GM21515 (cell line): ENCODE data around the gene KIAA1549.

Experiments used
- ATAC-seq: cut with Tn5 transposase; IDR thresholded peaks from one replicate; pipeline ENCODE4 v1.9.1; 2021; ENCODE audit not compliant: unreplicated experiment

KIAA1549 gene

DNA sequence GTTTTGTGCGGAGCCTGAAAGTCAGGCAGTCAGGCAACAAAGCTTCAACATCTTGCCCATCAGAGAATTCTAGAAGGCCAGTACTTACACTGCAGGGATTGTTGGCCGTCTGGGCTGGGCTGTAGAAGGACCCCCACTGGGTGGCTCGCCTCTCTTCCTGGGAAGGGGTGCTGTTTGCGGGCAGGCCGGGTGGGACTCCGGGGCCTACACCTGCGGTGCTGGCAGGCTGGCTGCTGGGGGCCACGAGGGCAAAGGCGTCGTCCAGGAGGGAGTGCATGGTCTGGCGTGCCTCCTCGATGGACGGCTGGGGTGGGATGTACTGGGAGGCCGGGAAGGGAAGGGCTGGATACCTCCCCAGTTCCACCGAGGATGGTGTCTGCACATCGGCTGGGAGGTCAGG is 120.1 kb downstream of the KIAA1549 start:
- no peak for ATAC-seq

DNA sequence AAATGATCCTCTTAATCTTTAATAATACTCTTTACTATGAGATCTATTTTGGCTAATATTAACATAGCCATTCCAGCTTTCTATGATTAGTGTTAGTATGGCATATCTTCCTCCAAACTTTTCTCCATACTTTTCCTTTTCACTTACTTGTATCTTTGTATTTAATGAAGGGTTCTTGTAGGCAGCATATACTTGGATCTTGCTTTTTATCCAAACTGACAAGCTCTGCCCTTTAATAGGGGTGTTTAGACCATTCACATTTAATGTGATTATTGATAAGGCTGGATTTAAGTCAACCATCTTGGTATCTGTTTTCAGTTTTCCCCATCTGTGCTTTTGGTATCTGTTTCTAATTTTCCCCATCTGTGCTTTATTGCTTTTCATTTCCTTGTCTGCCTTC is 123.5 kb downstream of the KIAA1549 start:
- ATAC-seq: no peak

DNA sequence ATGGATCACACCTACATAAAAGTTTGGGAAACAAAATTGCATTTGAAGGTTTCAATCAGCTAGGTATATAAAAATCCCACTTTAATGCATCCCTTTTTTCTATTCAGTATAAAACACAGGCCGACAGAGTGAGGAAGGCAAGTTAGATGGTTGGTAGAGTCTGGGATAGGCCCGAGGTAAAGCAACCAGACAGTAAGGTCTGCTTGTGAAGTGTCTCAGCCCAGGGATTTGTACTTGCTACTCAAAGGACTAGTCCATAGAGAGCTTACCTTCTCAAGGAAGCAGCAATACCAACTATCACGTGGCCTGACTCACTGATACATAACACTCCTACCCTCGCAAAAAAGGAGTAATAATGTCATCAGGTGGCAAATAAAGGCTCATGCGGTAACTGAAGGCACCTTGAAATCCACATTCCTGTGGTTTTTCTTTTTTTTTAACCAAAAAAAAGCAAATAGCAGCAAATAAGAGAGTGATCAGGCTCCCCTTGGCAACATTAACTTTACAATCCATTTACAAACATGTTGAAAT is 127.0 kb downstream of the KIAA1549 start:
- no peak for ATAC-seq

DNA sequence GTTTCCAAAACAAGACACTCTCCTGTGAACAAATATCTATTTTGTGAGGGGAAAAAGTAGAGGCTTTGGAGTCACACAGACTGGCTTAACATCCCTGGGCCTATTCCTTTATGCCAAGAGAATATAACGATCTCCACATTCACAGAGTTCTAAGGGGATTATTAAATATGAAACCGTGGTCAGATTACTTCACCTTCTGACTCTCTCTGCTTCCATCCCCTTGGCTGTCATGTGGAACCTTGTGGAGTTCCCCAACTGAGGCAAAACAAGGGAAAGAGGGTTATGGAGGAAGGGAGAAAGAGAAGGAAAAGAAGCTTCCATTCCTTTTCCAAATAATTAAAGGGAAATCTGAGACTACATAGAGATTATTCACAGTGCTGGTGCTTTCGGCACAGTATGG is 127.7 kb downstream of the KIAA1549 start:
- no peak for ATAC-seq

DNA sequence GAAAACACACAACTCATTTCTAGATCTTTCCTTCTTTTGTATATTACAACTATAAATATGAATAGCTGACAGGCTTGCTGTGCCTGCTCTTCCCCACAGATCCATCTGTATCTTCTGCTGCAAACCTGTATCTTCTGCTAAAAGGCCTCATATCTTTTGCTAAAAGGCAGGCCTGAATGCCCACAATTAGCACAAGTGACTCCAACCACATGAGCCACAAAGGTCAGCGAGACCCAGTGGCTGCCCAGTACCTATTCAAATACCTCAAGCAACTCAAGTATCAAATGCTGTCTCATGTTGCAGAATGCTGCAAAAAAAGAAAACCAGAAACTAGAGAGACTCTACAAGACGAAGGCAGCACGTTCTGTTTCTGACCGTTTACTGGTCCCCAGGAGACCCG is 128.7 kb downstream of the KIAA1549 start:
- no peak for ATAC-seq

DNA sequence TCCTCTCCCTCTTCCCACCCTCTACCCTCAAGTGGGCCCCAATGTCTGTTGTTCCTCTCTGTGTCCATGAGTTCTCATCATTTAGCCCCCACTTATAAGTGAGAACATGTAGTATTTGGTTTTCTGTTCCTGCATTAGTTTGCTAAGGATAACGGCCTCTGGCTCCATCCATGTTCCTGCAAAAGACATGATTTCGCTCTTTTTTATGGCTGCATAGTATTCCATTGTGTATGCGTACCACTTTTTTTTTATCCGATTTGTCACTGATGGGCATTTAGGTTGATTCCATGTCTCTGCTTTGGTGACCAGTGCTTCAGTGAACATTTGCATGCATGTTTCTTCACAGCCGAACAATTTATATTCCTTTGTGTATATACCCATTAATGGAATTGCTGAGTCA is 131.5 kb downstream of the KIAA1549 start:
- ATAC-seq: no peak

DNA sequence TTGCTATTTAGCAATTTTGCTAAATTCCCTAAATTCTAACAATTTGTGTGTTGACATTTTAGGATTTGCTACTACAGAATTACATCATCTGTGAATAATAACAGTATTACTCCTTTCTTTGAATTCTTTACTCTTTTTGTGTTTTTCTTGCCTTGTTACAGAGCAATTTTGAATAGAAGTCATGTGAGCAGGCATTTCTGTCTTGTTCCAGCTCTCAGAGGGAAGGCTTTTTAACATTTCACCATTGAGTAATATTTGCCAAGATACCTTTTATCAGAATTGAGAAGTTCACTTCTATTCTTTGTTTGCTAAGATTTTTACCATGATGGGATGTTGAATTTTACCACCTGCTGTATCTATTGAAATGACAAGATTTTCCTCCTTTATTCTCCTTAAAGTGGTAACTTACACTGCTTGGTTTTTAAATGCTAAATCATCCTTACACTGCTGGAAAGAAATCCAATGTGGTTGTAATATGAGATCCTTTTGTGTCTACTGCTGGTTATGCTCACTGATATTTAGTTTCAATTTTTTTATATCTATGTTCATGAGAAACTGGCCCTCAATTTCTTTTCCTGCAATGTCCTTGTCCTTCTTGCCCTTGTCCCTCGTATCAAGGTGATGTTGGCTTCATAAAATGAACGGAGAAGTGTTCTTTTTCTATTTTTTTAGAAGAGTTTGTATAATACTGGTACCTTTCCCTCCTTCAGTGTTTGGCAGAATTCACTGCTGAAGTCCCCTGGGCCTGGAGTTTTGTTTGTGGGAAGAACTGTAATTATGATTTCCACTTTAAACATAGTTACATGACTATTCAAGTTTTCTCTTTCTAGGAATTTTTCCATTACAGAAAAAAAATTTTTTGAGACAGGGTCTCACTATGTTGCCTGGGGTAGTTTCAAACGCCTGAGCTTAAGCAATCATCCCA is 132.9 kb downstream of the KIAA1549 start:
- no peak for ATAC-seq

DNA sequence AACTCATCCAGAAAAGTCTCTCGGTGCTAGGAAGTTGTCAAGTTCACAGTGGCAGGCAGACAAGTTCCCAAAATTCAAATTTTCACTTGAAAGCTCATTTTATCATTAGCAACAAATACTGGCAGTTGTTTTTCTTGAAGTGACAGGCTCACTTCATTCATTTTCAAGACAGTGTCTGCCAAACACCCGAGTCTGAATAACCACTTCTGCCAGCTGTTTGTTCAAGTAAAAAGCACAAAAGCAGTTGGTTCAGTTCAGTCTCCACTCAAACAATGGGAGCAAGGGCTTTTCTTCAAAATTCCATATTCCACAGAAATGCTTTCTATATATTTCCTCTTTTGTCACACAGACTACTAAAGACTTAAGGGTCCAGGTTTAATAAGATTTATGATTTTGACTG is 135.5 kb downstream of the KIAA1549 start:
- no peak for ATAC-seq

DNA sequence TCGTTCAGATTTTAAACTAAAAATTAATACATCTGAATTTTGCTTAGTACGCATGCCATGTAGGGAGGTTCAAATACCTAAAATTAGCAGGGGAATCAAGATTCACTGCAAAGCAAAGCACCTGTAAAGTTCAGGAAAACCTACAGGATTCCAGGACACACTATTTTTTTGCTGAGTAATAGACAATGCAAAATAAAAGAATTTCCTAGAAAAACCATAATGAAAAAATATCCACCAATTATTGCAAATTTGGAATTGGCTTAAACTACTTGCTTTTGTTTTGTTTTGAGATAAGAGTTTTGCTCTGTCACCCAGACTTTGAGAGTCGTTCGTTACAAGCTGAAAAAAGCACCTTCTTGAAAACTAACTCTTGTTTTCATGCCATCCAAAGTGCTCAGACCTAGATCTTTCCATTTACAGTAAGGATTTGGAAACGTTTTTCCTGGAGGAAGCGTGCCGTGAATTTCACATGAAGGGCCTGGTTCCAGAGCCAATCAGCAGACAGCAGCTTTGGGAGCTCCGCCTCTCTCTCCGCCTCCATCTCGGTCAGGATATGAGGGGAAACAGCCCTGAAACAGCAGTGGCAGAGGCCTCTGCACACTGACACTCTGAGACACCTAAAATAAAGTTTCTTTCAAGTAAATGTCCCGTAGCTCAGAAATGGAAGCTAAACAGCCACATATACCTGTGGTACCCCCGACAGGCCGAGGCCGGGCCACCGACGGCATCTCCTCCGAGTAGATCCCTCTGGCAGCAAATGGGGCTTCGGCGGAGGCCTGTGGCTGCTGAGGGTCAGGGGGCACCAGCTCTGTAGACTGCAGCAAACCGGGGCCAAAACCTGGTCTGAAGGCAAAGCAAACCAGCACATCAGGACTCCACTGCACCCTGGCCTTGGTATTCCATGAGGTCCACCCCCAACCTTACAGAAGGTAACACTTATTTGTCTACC is 137.3 kb downstream of the KIAA1549 start:
- no peak for ATAC-seq

DNA sequence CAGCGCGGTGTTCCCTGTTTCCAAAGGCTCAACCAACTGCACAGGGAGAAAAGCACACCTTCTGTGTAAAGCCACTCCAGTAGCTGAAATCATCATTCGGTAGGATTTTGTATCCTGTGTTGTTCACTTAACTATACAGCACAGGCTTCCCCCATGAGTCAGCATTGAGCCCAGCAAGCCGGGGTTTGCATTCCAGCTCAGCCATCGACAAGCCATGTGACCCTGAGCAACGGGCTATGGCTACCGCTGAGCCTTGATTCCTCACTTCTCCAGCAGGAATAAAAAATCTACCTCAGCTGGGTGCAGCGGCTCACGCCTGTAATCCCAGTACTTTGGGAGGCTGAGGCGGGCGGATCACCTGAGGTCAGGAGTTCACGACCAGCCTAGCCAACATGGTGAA is 139.1 kb downstream of the KIAA1549 start:
- ATAC-seq: no peak

DNA sequence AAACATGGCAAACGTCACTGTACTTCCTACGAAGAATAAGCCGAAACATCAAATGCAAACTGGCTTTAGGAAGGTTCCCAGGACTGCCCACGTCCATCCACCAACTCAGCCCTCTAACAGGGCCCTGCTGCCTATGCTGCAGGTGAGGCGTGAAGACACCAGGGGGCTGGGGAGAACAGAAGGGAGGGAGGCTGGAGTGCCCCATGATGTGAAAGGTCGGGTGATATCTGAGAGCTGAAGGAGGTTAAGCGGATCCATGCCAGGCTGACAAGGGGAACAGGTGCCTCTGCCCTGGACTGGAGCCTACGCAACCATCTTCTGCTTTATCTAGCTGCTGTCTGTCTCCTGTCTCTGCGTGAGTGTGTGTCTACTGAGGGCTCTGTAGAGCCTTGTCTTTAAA is 143.0 kb downstream of the KIAA1549 start:
- no peak for ATAC-seq

DNA sequence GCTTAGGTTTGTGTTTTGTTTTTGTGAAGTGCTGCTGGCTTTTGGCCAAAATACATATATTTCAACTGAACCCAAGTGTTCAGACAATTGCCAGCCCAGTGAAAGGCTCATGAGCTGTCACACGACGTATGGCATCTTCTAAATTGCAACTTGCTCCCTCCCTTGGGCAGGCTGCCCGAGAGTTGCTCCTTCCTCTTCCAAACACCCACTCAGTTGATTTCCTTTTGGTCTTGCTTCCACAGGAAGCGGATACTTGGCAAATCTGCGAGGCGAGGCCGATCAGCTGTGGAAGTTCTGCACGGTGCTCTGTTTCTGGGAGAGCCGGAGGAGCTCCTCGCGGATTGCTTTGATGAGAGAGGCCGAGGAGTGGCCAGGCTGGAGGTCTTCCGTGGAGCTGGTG is 143.6 kb downstream of the KIAA1549 start:
- ATAC-seq: no peak

DNA sequence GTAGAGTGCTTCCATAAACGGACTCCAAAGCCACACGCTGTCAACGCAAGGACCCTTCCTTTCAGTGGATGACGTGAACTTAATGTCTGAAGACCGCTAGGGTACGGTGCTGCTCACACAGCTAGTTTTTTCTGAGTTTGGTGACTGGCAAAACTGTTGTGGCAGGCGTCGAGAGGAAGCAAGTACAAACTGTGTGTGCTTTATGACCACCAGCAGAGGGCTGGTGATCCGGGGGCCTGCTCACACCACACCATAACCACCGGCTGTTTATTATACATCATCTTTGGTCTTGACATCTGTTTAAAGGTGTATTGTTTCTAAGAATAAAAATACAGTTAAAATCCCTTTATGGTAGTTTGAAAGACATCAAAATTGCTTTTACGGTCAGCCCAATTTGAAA is 146.1 kb downstream of the KIAA1549 start:
- ATAC-seq: no peak

DNA sequence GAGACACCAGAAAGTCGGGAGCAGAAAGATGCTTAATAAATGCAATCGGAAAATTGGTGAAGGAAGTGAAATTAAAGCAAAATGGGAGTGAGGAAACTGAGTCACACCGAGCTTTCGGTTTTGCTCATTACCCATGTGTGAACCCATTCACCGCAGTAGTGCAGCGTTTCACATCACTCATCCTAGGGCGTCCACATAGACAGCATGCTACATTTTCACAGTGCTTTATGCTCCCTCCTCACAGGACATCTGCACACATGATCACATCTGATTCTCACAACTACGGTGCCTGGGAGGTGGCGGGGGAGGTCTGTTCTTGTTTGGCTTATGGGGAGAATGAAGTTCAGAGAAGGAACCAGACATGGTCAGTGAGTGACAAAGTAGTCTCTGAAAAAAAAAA is 146.6 kb downstream of the KIAA1549 start:
- ATAC-seq: no peak

DNA sequence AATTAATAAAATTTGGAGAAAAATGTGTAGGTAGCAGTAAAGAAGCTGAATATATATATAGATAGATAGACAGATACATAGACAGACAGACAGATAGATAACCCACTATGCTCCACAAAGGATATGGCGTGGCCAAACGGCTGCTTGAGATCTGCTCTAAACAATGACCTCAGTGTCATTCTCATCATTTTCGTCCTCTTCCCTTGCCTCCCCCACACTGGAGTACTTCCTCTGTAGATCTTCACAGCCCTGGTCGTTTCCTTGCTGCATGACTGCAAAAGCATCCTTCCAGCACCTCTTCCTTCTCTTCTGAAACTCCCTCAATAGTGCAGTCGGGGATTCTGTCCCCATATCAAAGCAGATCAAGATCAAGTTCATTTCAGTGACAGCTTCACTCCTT is 147.6 kb downstream of the KIAA1549 start:
- ATAC-seq: no peak

DNA sequence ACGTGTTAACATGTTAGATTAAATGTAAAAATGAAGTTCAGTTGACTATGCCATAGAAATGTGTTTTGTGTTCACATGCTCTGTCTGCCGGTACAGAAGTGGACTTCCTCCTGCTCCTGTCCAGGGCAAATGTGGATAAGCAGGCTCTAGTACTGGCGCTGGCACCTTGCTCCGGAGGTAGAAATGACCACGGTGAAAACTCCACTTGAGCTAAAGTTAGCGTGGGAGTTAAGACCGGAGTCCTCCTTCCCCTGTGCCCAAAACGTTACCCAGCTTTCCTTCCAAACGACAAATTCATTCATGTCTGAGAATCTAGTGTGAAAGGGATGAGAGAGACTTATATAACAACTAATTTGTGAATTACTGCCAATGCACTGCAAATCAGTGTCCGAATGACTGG is 148.2 kb downstream of the KIAA1549 start:
- no peak for ATAC-seq

DNA sequence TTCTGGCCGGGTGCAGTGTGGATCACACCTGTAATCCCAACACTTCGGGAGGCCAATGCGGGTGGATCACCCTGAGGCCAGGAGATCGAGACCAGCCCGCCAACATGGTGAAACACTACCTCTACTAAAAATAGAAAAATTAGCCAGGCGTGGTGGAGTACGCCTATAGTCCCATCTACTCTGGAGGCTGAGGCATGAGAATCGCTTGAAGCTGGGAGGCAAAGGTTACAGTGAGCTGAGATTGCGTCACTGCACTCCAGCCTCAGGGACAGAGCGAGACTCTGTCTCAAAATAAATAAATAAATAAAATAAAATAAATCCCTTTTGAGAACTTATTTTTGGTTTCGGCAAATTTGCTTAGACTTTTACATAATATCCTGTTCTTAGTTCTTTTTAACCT is 151.9 kb downstream of the KIAA1549 start:
- no peak for ATAC-seq

DNA sequence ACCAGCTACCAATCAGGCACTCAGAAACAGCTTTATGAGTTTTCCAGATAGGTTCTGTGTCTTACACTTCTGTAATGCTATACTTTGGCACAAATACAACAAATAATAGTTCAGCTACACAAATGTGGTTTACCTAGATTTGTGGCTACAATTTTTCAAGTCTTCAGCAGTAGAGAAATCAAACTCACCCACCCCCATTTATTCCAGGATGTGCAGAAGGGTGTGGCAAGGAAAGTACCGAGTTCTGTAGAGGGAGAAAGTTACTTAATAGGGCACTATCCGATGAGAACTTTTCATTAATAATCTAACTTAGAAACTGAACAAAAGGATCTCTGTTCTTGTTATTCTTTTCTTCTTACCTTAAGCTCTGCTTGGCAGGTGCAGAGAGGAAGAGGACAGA is 152.9 kb downstream of the KIAA1549 start:
- no peak for ATAC-seq

DNA sequence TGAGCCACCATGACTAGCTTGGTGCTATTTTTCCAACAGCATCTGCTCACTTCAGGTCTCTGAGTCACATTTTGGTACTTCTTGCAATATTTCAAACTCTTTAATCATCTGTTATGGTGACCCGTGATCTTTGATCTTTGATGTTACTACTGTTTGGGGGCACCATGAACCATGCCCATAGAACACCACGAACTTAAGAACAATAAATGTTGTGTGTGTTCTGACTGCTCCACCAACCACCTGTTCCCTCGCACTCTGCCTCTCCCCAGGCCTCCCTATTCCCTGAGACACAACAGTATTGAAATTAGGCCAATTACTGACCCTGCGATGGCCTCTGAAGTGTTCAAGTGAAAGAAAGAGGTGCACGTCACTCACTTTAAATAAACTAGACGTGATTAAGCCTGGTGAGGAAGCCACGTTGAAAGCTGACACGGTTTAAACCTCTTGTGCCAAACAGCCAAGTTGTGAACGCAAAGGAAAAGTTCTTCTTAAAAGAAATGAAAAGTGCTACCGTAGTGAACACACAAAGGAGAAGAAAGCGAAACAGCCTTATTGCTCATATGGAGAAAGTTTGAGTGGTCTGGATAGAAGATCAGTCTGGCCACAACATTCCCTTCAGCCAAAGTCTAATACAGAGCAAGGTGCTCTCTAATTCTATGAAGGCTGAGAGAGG is 156.0 kb downstream of the KIAA1549 start:
- no peak for ATAC-seq

DNA sequence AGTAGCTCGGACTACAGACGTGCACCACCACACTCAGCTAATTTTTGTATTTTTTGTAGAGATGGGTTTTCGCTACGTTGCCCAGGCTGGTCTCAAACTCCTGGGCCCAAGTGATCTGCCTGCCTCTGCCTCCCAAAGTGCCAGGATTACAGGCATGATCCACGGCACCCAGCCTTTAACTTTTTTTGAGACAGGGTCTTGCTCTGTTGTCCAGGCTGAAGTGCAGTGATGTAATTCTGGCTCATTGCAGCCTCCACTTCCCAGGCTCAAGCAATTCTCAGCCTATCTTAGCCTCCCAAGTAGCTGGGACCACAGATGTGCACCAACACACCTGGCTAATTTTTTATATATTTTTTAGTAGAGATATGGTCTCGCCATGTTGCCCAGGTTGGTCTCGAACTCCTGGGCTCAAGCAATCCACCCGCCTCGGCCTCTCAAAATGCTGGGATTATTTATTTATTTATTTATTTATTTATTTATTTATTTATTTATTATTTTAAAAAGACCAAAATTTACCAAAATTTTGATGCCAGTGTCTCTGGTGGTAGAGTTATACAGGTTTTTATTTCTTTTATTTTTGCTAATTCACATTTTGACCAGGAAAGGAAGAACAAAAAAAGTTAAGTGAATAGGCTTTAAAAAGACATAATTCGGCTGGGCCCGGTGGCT is 158.2 kb downstream of the KIAA1549 start:
- no peak for ATAC-seq

DNA sequence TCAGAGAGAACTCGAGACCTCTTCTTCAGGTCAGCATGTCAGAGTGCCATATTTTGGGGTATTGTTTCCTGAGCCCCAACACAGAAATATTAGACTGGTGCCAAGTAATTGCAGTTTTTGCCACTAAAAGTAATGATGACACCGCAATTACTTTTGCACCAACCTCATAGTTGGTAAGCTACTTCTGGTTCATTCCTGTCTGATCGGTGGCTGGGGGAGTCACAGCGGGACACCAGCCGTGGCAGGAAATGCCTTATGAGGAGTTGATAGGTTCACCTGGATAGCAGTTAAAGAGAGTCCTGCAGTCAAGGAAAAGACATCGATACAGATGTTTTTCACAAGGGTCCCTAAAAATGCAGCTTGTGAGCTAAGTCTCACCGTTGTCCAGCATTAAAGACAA is 159.3 kb downstream of the KIAA1549 start:
- ATAC-seq: no peak
